Measurements from ENCODE around the gene DAZL.

The DAZL gene

GRCh38 chr3:16538507-16538906, 66.7 kb downstream of the DAZL start:
- no peak for DNase-seq

GRCh38 chr3:16536996-16537395, 68.2 kb downstream of the DAZL start:
- DNase-seq, result no peak
